H1 (cell line): Measurements from ENCODE around the gene EXOG. TPM values are rescaled to one million over a fixed set of nuclear protein-coding genes. Genes with fewer than 3 reads are reported as not detected.

Experiments
- EGR1 ChIP-seq: IDR thresholded peaks from 2 replicates; pipeline ENCODE4 v1.6.1; 2011; ENCODE audit warnings: low read depth, low read length, borderline replicate concordance
- HDAC2 ChIP-seq, 2 experiments: fragments of 300-600 bp in 1 of 2; sonication (generic) in 1 of 2; IDR thresholded peaks; 2 replicates each; pipeline ENCODE4 v1.6.1; 2011 to 2012; ENCODE audit warnings: low read depth in 2 of 2, low read length in 2 of 2, mild to moderate bottlenecking in 2 of 2, moderate library complexity in 2 of 2, borderline replicate concordance in 1 of 2, inconsistent platforms in 1 of 2
- SIRT6 ChIP-seq: IDR thresholded peaks from one replicate; pipeline ENCODE4 v1.7.1; 2012; ENCODE audit warnings: low read length, inconsistent platforms
- polyA plus RNA-seq, 7 experiments: library from polyadenylated mRNA; depleted of rRNA in 3 of 7; stranded (reverse) in 5 of 7; unstranded in 2 of 7; fragments of >200 nt in 5 of 7; fragments of 200-250 nt in 2 of 7; gene quantifications; 1 replicate in 5 of 7; 2 replicates in 1 of 7; 4 replicates in 1 of 7; pipeline versions ENCODE4 v1.2.1 to v1.2.3, GENCODE V29; 2011 to 2013; ENCODE audit warnings: missing spikeins in 2 of 7, mixed read lengths in 2 of 7
- total RNA-seq: library from RNA; stranded (reverse); fragmentation: NEBNext Ultra II Directional; extraction: Animal tissue kit (Norgen Biotek cat#: 25700); gene quantifications from 2 replicates; pipeline ENCODE4 v1.2.1, GENCODE V29; 2021

Gene EXOG
- total and polyA plus RNA-seq, 2 of the 8 experiments (the other 6 are each of a cell fraction or from before 2014, with no cell fraction given), result 7.2 to 12.9 TPM

- TF ChIP-seq SIRT6 (no peak), HDAC2 (IDR thresholded peaks at IDR 0.05; ENCODE audit: borderline replicate concordance in 1 of 2, low read depth in 2 of 2, low read length in 2 of 2) (no peak), EGR1 (no peak)
These were observed 59.2 kb downstream of the EXOG start (continued) for GRCh38 chr3:38555149-38555840.
